ENCODE data around the gene MYO16. TPM values are rescaled to one million over a fixed set of nuclear protein-coding genes. Genes with fewer than 3 reads are reported as not detected.

The MYO16 gene
- total RNA-seq, 3 donors from 2014 or later, result 0.15 to 0.48 (median 0.33) TPM

- no peak overlapping the region for H3K27ac ChIP-seq
- intact Hi-C loops (cut with DNase I; ENCODE audit: low total_unique reads), result no loop called here
- TF ChIP-seq POLR2AphosphoS5 (IDR thresholded peaks at IDR 0.05), result no peak
- no peak for TF ChIP-seq POLR2A (IDR thresholded peaks at IDR 0.05)
- no peak for TF ChIP-seq CTCF (IDR thresholded peaks at IDR 0.05)
- DNase-seq (ENCODE audit: low spot score in 2 of 2), result no peak
- no peaks in the 10 kb centered on the region for H3K27me3 ChIP-seq
- H3K4me3 ChIP-seq, result no peak overlapping the region
- no peaks in the 10 kb centered on the region for H3K36me3 ChIP-seq
- no peaks in the 10 kb centered on the region for H3K4me1 ChIP-seq
- H3K9me3 ChIP-seq, result no peaks in the 10 kb centered on the region
Measured at GRCh38 chr13:109204657-109205056, 575.2 kb downstream of the MYO16 start.

GRCh38 chr13:109205315-109205714 lies 575.9 kb downstream of the MYO16 start:
- H3K27me3 ChIP-seq, result no peaks in the 10 kb centered on the region
- TF ChIP-seq POLR2AphosphoS5 (IDR thresholded peaks at IDR 0.05) (no peak), CTCF (IDR thresholded peaks at IDR 0.05) (no peak), POLR2A (IDR thresholded peaks at IDR 0.05) (no peak)
- no peak for DNase-seq (ENCODE audit: low spot score in 2 of 2)
- H3K9me3 ChIP-seq, result no peaks in the 10 kb centered on the region
- intact Hi-C loops (cut with DNase I; ENCODE audit: low total_unique reads), result no loop called here
- H3K27ac ChIP-seq, result no peak overlapping the region
- H3K4me1 ChIP-seq, result no peaks in the 10 kb centered on the region
- no peaks in the 10 kb centered on the region for H3K36me3 ChIP-seq
- no peak overlapping the region for H3K4me3 ChIP-seq

- H3K9me3 ChIP-seq, result no peaks in the 10 kb centered on the region
- no peak for DNase-seq (ENCODE audit: low spot score in 2 of 2)
- TF ChIP-seq CTCF (IDR thresholded peaks at IDR 0.05) (no peak), POLR2AphosphoS5 (IDR thresholded peaks at IDR 0.05) (no peak), POLR2A (IDR thresholded peaks at IDR 0.05) (no peak)
- H3K36me3 ChIP-seq, result no peaks in the 10 kb centered on the region
- no peaks in the 10 kb centered on the region for H3K27me3 ChIP-seq
- intact Hi-C loops (cut with DNase I; ENCODE audit: low total_unique reads), result no loop called here
- no peak overlapping the region for H3K27ac ChIP-seq
- H3K4me1 ChIP-seq, result no peaks in the 10 kb centered on the region
- H3K4me3 ChIP-seq, result no peak overlapping the region
Measured at GRCh38 chr13:109206616-109207015, 577.2 kb downstream of the MYO16 start.

- DNase-seq (ENCODE audit: low spot score in 2 of 2), result no peak
- Histone ChIP-seq H3K36me3 (no peaks in the 10 kb centered on the region), H3K27me3 (no peaks in the 10 kb centered on the region), H3K4me1 (no peaks in the 10 kb centered on the region), H3K27ac (no peak overlapping the region), H3K4me3 (no peak overlapping the region), H3K9me3 (no peaks in the 10 kb centered on the region)
- intact Hi-C loops (cut with DNase I; ENCODE audit: low total_unique reads), result no loop called here
- TF ChIP-seq POLR2A (IDR thresholded peaks at IDR 0.05) (no peak), CTCF (IDR thresholded peaks at IDR 0.05) (no peak), POLR2AphosphoS5 (IDR thresholded peaks at IDR 0.05) (no peak)
Measured at GRCh38 chr13:109207622-109208021, 578.2 kb downstream of the MYO16 start.

GRCh38 chr13:109208522-109208921 lies 579.1 kb downstream of the MYO16 start:
- no peaks in the 10 kb centered on the region for H3K9me3 ChIP-seq
- no peaks in the 10 kb centered on the region for H3K27me3 ChIP-seq
- no peaks in the 10 kb centered on the region for H3K36me3 ChIP-seq
- no peaks in the 10 kb centered on the region for H3K4me1 ChIP-seq
- no peak for DNase-seq (ENCODE audit: low spot score in 2 of 2)
- intact Hi-C loops (cut with DNase I; ENCODE audit: low total_unique reads), result no loop called here
- no peak overlapping the region for H3K4me3 ChIP-seq
- no peak overlapping the region for H3K27ac ChIP-seq
- TF ChIP-seq POLR2A (IDR thresholded peaks at IDR 0.05) (no peak), POLR2AphosphoS5 (IDR thresholded peaks at IDR 0.05) (no peak), CTCF (IDR thresholded peaks at IDR 0.05) (no peak)

Data from breast epithelium (tissue), 4 donors.